Measurements from ENCODE around the gene COL26A1.

- TF ChIP-seq POLR2A (IDR thresholded peaks at IDR 0.05) = no peak
- TF ChIP-seq, protein P1, sequence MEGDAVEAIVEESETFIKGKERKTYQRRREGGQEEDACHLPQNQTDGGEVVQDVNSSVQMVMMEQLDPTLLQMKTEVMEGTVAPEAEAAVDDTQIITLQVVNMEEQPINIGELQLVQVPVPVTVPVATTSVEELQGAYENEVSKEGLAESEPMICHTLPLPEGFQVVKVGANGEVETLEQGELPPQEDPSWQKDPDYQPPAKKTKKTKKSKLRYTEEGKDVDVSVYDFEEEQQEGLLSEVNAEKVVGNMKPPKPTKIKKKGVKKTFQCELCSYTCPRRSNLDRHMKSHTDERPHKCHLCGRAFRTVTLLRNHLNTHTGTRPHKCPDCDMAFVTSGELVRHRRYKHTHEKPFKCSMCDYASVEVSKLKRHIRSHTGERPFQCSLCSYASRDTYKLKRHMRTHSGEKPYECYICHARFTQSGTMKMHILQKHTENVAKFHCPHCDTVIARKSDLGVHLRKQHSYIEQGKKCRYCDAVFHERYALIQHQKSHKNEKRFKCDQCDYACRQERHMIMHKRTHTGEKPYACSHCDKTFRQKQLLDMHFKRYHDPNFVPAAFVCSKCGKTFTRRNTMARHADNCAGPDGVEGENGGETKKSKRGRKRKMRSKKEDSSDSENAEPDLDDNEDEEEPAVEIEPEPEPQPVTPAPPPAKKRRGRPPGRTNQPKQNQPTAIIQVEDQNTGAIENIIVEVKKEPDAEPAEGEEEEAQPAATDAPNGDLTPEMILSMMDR (IDR thresholded peaks at IDR 0.05) = no peak
These were observed 192.1 kb downstream of the COL26A1 start for GRCh38 chr7:101554584-101555268.
